Measurements from ENCODE around the gene MATR3.
"Not testable (repeated sequence)": the region's sequence is repeated elsewhere in the genome, so short reads cannot be mapped to it uniquely, and the experiment has no call there.

MATR3 gene

DNA sequence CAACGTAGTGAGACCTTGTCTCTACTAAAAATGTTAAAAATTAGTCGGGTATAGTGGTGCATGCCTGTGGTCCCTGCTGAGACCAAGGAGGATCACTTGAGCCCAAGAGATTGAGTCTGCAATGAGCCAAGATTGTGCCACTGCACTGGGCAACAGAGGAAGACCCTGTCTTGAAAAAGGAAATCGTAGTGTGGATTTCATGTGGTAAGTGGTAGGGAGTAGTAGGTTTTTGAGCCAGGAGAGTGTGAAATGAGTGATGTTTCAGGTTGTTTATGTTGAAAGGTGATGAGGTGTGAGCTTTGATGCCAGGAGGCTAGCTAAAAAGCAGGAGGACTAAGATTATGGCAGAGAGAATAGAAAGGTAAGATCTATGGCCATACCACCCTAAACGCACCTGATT is 5.9 kb downstream of the MATR3 start:
- no peak overlapping the region for H3K4me3 ChIP-seq (ENCODE audit: low read depth, low read length)
- TF ChIP-seq, protein P1, sequence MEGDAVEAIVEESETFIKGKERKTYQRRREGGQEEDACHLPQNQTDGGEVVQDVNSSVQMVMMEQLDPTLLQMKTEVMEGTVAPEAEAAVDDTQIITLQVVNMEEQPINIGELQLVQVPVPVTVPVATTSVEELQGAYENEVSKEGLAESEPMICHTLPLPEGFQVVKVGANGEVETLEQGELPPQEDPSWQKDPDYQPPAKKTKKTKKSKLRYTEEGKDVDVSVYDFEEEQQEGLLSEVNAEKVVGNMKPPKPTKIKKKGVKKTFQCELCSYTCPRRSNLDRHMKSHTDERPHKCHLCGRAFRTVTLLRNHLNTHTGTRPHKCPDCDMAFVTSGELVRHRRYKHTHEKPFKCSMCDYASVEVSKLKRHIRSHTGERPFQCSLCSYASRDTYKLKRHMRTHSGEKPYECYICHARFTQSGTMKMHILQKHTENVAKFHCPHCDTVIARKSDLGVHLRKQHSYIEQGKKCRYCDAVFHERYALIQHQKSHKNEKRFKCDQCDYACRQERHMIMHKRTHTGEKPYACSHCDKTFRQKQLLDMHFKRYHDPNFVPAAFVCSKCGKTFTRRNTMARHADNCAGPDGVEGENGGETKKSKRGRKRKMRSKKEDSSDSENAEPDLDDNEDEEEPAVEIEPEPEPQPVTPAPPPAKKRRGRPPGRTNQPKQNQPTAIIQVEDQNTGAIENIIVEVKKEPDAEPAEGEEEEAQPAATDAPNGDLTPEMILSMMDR (IDR thresholded peaks at IDR 0.05; ENCODE audit: borderline replicate concordance, insufficient read depth, low read depth, low read length), result no peak

DNA sequence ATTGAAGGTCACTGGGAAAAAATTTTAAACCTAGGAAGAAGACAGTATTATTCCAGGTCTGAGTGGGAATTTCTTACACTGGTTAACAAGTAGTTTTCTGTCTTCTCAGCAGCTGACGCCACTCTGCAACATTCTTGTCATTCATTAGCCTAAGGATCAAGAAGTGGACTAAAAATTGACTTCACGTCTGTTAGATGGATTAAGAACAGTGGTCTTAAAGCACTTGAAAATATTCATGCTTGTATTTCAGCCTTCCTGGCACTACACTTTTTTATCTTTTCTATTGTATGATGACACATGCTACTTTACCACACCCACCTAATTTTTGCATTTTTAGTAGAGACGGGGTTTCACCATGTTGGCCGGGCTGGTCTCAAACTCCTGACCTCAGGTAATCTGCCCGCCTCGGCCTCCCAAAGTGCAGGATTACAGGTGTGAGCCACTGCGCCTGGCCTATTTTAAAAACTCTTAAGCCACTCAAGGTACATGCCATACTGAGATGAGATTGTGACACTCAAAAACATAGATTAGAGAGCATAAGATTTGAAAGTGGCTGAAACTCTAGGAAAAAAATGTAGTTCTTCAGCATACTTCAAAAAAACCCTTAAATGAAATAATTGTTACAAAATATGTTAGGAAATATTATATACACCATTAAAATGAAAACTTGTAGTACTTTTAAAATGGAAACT is 8.4 kb downstream of the MATR3 start:
- no peak overlapping the region for H3K4me3 ChIP-seq (ENCODE audit: low read depth, low read length)
- TF ChIP-seq, protein P1 (IDR thresholded peaks at IDR 0.05; ENCODE audit: borderline replicate concordance, insufficient read depth, low read depth, low read length), result no peak

DNA sequence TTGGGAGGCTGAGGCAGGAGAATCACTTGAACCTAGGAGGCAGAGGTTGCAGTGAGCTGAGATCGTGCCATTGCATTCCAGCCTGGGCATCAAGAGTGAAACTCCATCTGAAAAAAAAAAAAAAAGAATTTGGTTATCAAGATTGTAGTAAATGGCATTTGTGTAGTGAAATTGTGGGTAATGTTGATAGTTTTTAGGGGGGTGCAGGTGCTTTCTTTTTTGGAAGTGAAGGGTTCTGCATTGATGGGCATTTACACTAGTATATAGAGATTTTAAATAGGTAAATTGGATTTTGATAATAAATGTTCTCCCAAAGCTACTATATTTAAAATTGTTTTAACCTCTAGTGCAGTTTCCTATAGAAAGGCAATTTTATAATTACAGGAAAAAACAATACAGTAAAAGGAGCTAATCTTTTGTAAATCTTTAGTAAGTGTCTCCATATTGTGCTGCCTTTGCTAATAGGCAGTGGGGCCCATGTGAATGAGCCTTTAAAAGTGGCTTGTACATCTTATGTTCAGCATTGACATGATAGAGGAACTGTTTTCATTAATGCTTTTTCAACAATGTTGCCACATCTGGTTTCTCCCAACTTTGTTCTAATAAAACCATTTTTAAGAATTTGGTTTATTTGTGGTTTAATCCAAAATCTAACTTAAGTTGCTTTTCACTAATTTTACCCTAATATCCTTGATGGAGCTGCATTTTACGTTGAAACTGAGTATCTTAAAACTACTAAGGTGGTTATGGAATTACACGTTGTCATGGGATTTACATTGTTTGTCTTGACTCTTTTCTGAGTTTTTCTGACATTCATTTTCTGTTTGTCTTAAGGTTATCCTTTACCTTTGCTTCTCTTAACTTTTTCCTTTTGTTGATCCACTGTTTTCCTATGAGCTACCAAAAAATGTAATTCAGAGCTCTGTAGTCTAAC is 11.1 kb downstream of the MATR3 start:
- H3K4me3 ChIP-seq (ENCODE audit: low read depth, low read length), result no peak overlapping the region
- TF ChIP-seq, protein P1 (IDR thresholded peaks at IDR 0.05; ENCODE audit: borderline replicate concordance, insufficient read depth, low read depth, low read length), result no peak

DNA sequence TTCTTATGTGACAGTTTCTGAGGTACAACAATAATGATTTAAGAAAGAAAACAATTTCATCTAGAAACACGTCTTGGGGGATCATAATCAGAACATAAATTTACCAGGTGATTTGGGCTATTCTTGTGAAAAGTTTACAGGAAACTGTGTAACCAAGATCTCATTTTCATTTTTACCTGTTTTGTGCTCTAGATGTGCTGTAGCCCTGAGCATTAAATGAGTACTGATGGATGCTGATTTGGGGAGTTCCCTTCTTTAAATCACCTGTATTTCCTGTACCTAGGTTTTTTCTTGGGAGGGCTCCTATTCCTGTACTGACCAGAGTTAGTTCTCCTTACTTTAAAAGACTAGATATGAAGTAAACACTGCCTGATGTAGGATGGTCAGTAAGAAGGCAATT is 12.7 kb downstream of the MATR3 start:
- H3K4me3 ChIP-seq (ENCODE audit: low read depth, low read length), result no peak overlapping the region
- TF ChIP-seq, protein P1 (IDR thresholded peaks at IDR 0.05; ENCODE audit: borderline replicate concordance, insufficient read depth, low read depth, low read length), result no peak

DNA sequence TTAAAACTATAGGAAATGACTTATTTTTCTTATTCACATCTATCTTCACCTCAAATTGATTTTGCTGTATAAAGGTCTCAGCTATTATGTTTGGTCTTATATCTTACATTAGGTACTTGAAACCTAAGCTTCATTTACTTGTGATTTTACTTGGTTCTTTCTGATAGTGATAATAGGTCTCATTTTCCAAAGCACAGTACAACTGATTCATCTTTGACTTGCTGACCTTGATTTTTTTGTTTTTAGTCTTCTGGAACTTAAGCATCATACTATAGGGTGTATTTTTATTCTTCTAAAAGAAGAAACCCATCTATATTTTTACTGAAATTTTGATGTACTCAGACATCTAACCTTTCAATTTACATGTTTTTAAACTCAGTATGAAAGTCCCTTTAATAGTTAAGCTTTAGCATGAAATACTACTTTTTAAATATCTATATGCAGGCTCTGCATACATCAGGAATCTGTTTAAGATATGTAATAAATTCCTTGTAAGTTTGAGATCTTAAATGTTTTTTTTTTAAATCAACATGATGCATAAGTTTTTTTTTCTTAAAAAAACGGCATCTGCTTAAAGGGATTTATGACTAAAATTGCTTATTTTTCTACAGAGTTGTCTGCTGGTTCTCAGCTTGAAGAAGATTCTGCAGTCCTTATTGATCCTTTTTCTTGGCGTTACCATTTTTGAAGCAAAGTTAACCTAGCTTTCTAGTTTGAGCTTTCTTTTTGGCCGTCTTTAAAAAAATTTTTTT is 13.3 kb downstream of the MATR3 start:
- TF ChIP-seq, protein P1 (IDR thresholded peaks at IDR 0.05; ENCODE audit: borderline replicate concordance, insufficient read depth, low read depth, low read length), result no peak

DNA sequence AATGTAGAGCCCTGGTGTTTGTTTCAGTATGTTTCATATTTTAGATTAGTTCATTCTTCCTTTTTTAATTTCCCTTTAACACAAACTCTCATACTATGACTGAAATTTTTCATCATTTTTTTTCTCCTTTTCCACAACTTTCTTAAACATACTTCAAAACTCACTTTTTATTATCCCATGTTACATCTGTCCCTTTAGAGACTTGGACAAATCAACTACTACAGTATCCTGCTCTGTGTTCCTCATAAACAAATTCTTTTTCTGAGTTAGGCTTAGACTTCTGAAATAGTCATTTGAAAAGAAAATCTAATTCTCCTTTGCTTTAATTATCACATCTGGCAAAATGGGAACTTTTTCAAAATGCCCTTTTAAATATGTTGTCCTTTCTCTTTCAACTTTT is 15.3 kb downstream of the MATR3 start:
- TF ChIP-seq, protein P1 (IDR thresholded peaks at IDR 0.05; ENCODE audit: borderline replicate concordance, insufficient read depth, low read depth, low read length), result no peak
- H3K4me3 ChIP-seq (ENCODE audit: low read depth, low read length), result no peak overlapping the region

More for the DNA sequence above, 13.3 kb downstream of the MATR3 start:
- H3K4me3 ChIP-seq (ENCODE audit: low read depth, low read length), result no peak overlapping the region

DNA sequence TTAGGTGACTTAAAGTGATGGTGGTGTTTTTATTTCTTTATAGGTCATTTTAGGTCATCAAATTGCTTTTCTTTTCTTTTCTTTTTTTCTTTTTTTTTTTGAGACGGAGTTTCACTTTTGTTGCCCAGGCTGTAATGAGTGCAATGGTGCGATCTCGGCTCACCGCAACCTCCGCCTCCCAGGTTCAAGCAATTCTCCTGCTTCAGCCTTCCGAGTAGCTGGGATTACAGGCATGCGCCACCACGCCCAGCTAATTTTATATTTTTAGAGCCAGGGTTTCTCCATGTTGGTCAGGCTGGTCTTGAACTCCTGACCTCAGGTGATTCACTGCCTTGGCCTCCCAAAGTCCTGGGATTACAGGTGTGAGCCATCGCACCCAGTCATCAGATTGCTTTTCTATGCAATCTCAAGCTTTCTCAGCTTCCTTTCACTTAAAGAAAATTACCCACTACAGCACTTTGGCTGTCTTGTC is 17.2 kb downstream of the MATR3 start:
- not testable (repeated sequence) for H3K4me3 ChIP-seq (ENCODE audit: low read depth, low read length)
